Measurements from ENCODE around the gene MGRN1.

MGRN1 gene

DNA sequence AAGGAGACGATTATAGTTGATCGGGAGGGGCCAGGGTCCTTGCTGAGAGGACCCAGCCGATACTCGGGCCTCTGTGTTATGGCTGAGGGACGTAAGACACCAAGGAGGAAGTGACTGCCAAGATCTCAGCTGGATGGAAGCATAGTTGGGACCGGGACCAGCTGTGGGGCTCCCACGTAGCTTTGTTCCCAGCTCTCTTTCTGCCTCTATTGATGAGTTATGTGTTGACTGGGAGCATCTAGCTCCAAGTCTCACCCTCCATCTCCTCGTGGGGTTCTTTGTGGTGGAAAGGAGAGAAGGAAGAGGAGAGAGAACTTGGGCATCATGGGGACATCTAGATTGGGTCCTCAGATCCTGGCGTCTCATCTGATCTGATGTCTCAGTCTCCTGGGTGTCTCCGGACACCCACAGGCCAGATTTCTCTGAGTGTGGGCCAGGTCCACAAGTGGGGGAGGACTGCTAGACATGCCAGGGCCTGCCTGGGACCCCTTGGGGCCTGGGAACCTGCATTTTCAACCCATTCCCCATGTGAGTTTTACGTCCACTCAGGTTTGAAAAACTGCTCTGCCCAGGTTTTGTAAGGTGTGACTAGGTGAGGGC is 1.0 kb downstream of the MGRN1 start:
- DNase-seq: no peak

GRCh38 chr16:4626396-4626795 is 1.8 kb downstream of the MGRN1 start:
- DNase-seq: no peak

DNA sequence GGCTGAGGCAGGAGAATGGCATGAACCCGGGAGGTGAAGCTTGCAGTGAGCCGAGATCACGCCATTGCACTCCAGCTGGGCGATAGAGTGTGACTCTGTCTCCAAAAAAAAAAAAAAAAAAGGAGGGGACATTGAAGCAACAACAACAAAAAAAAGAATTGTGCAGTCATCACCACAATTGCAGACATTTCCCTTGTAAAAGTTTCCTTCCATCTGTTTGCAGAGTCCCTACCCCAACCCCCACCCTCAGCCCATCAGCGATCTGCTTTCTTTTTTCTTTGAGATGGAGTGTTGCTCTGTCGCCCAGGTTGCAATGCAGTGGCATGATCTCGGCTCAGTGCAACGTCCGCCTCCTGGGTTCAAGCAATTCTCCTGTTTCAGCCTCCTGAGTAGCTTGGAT is 3.7 kb downstream of the MGRN1 start:
- no peak for DNase-seq

- no peak for DNase-seq
Measured at GRCh38 chr16:4631444-4631843, 6.8 kb downstream of the MGRN1 start.

- DNase-seq: no peak
Measured at GRCh38 chr16:4633910-4634635, 9.4 kb downstream of the MGRN1 start.

DNA sequence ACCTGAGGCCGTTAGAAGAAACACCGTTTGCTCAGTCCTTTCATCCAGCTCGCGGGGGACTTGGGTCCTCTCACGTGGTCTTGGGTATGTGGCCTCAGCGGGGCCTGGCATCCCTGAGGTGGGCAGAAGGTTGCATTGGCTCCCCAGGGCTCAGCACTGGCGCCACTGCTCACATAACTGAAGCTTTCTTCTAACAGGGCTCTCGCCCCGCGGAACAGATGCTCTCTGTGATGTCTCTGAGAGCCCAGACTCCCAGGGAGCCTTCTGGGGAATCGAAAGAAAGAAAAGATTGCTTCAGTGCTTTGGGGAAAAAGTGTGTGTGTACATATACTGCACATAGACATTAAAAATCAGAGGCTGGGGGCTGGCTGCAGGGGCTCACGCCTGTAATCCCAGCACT is 10.1 kb downstream of the MGRN1 start:
- DNase-seq: no peak

- DNase-seq: no peak
Measured at GRCh38 chr16:4636196-4636595, 11.6 kb downstream of the MGRN1 start.

- DNase-seq: no peak
Measured at GRCh38 chr16:4637501-4638166, 13.0 kb downstream of the MGRN1 start.

- no peak for DNase-seq
Measured at GRCh38 chr16:4639899-4640509, 15.4 kb downstream of the MGRN1 start.

DNA sequence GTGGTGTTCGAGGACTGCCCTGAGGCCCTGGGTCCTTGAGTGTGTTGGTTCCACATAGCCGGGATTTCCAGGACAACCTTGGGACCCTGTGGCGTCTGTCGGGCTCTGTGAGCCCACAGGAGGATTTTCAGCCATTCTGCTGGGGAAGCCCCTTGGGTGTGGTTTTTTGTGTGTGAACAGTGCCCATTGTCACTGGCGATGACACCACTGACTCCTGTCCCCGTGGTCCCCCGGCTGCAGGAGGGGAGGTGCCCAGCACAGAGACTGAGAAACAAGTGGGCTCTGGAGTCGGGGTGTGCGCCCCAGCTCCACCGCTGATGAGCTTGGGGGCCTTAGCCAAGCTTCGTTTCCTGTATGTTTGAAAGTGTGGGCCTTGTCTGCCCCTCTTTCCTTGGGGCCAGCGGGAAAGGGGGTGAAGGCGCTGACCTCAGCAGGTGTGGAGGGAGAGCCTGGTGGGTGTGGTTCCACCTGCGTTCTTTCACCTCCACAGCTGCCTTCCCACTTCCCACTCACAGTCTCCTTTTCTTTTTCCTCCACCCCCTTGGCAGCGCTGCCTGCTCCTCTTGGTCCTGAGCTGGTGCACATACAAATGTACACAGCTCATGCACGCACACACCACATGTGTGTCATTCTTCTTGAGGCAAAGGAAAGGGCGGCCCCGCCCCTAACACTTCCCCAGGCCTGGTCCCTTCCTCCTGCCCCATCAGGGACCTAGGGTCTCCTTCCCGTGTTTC is 16.1 kb downstream of the MGRN1 start:
- DNase-seq: no peak

DNA sequence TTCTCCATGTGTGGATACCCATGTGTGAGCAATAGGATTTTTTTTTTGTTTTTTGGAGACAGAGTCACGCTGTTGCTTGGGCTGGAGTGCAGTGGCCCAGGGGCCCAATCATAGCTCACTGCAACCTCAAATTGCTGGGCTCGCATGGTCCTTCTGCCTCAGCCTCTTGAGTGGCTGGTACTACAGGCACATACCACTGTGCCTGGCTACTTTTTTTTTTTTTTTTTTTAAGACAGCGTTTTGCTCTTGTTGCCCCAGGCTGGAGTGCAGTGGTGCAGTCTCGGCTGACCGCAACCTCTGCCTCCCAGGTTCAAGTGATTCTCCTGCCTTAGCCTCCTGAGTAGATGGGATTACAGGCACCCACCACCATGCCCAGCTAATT is 16.7 kb downstream of the MGRN1 start:
- no peak for DNase-seq

- DNase-seq: no peak
Measured at GRCh38 chr16:4641895-4642294, 17.3 kb downstream of the MGRN1 start.

DNA sequence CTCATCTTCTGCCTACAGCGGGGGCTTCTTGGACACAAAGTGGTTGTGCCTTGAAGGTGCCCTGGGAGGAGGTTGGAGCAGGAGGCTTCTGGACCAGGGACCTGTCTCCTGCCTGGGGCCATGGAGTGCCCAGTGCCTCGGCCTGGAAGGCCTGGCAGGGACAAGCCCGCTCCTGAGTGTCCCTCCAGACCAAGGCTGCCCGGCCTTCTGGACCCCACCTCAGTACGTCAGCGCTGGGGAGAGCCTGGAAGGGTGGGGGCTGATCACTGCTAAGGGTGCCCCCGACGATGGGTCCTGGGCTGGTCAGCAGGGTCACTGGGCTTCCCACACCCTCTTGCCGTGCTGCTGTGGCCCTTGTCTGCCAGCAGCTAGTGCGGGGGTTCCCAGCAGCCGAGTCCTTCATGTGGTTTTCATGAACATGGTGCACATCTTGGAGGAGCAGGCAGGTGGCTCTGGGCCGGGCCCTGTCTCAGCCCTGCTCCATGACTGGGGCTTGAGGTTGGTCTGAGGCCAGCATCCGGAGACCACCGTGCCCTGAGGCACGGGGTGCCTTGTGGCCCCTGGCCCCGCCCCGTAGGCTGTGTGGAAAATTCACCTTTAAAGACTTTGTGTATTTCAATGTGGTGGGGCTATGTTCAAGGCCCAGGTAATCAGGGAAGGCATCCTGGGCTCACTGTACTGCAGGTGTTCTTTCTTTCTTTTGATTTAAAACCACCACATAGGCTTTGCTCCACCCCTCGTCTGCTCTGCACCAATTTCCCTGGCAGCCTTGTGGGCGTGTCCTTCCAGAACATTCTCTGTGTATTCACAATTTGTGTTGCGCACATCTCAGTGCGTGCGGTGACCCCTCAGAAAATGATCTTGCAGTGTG is 22.4 kb downstream of the MGRN1 start:
- no peak for DNase-seq

DNA sequence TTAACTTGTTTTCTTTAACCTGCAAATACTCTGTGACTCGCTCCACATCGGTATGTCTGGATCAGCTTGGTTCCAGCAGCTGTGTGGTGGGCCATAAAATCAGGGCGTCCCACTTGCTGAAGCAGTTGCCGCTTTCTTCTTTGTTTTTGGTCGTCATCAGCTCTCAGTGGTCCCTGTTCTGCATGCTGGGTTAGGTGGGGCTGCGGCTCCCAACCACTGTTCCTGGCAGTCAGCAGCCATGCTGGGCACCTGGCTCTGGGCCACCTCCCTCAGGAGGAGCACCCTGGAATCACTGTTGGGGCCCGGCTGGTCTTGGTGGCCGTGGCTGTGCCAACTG is 23.0 kb downstream of the MGRN1 start:
- DNase-seq: no peak

DNA sequence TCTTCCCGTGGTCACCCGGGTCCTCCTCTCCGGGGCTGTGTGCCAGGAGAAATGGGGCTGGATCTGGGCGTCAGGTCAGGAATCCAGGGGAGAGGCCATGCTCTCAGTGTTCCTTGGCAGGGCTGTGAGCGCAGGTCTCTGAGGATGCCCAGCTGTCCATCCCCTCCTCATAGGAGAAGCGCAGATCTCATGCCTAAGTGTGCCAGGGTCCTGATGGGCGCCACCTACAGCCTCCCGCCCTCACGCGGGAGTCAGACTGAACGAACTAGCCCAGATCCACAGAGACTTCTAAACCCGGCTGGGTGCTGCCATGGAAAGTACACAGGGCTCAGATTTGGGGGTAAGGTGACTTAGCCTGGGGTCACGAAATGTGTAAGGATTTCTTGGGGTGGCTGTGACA is 24.3 kb downstream of the MGRN1 start:
- no peak for DNase-seq

DNA sequence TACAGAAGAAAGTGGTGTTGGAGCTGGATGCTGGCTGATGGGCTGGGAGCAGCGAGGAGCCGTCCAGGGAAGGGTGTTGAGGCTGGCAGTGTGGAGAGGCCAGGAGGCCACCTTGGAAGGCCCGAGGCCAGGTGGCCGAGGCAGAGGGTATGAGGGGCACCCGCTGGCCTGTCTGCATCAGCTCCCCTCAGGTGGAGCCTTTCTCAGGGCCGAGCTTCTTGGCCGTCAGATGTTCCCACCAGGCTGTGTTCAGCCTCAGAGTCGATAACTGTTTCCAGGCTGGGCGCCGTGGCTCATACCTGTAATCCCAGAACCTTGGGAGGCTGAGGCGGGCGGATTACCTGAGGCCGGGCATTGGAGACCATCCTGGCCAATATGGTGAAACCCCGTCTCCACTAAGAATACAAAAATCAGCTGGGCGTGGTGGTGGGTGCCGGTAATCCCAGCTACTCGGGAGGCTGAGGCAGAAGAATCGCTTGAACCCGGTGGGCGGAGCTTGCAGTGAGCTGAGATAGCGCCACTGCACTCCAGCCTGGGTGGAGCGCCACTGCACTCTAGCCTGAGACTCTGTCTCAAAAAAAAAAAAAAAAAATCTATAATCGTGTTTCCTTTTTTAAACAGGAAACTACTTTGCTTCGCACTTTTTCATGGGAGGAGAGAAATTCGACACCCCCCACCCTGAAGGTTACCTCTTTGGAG is 25.3 kb downstream of the MGRN1 start:
- DNase-seq: no peak

- DNase-seq: peak; percentile 48
Measured at GRCh38 chr16:4650443-4651074, 25.9 kb downstream of the MGRN1 start.

DNA sequence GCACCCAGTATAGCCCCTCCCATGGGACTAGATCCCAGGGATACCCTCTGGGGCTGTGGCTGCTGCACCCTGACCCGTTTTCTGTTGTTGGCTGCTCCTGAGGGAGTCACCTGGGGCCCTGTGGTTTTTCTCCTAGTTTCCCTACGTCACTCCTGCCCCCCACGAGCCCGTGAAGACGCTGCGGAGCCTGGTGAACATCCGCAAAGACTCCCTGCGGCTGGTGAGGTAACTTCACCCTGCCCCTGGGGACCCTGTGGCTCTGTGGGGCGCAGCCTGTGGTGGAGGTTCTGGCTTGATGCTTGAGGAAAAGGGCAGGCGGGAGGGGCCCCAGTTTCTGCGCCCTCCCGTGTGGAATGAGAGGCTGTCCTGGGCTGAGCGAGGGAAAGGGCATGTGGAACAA is 27.2 kb downstream of the MGRN1 start:
- no peak for DNase-seq

DNA sequence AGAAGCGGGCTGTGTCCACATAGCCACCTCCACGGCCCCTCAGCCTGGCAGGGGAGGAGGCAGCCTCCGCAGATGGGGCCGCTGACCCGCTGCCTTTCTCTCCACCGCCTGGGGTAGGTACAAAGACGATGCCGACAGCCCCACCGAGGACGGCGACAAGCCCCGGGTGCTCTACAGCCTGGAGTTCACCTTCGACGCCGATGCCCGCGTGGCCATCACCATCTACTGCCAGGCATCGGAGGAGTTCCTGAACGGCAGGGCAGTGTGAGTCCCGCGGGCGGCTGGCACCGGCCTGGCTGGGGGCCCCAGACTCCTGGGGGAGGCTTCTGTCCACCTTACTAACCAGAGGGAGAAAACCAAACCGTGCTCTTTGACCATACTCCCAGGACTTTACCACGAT is 27.9 kb downstream of the MGRN1 start:
- DNase-seq: no peak

DNA sequence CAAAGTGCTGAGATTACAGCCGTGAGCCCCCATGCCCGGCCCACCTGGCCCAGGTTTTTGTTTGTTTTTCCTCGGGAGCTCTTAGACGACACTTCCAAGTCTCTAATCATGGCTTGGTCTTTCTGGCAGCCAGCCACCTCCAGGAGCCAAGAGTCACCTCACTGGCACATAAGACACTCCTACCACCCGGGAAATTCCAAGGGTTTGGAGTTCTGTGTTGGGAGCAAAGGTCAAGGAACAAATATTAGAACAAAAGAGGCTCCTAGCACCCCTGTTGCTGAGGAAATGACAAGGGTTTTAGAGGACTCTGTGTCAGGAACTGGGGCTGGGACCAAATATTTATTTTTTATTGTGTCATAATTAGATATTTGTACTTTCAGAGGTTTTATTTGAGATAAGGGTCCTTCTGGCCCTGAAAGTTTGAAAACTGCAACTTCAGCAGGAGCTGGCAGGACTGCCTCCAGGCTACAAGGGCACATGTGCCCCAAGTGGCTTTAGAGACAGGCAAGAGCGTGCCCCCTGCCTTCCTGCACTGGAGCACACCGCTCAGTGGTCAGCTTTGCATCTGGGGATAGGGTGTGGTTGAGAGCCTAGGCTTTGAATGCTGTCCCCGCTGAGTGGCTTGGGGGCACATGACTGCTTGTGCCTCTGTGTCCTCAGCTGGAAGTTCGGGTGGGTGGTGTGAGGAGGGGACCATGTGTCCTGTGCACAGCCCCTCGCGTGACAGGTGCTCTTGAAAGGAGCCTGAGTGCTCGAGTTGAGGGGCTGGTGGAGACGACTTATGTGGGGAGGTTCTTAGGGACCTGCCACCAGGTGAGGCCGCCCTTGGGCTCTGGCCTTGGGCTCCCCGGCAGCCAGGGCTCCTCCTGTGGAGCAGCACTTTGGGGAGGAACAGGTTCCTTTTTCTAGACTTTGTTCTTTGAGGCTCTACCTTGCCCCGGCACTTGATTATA is 29.7 kb downstream of the MGRN1 start:
- DNase-seq: no peak
